ENCODE results near the gene CEP72.
"Not testable (repeated sequence)": the region's sequence is repeated elsewhere in the genome, so short reads cannot be mapped to it uniquely, and the experiment has no call there.

The CEP72 gene

DNA sequence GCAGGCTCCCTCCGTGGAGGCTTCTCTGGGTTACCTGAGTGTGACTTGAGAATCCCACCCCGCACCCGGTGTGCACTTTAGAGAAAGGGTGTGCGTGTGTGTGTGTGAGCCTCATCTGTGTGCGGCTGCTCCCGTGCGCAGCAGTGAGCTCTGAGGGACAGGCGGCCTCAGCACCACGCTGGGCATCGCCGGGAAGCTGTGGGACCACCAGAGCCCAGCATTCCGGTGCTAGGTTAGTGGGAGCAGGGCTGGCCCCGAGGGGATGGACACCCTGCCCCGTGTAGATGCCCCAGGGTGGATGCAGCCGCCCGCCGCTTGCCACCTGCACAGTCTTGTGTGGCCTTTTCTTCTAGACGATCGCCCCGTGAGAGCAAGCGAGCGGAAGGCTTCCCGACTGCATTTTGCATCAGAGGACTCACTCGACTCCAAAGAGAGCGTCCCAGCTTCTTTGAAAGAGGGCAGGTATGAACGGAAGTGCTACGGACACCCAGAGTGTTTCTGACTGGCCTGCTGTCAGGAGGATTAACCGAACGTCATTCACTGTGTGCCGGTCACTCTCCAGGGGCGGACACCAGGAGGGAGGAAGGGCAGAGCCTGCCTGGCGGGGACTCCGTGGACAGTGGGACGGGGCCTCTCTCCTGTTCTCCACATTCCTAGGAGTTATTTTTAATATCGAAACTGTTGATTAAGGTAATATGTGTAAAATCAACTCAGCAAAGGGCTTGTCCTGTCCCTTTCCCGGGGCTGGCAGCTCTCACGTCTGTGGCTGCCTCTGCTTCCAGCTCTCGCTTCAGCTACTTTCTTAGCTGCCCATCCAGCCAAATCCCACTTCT, 12.2 kb downstream of the CEP72 start:
- FAIRE-seq (no peak), DNase-seq (ENCODE audit: insufficient read length, low spot score) (no peak)
- TF ChIP-seq CTCF (IDR thresholded peaks at IDR 0.05; ENCODE audit: insufficient read depth, missing control alignments): no peak

DNA sequence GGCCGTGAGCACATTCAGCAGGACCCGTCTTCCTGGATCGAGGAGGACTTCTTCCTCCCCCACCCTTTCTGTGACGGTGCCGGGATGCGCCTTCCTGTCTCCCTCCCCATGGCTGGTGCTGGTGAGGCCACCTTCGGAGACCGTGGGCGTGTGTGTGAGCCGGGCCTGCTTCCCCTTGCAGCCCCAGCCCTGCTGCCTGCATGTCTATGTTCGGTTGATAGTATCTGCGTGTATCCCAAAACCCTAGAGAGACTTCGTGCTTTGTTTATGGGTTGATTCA, 12.8 kb downstream of the CEP72 start:
- DNase-seq (ENCODE audit: insufficient read length, low spot score) (no peak), FAIRE-seq (no peak)
- no peak for TF ChIP-seq CTCF (IDR thresholded peaks at IDR 0.05; ENCODE audit: insufficient read depth, missing control alignments)

DNA sequence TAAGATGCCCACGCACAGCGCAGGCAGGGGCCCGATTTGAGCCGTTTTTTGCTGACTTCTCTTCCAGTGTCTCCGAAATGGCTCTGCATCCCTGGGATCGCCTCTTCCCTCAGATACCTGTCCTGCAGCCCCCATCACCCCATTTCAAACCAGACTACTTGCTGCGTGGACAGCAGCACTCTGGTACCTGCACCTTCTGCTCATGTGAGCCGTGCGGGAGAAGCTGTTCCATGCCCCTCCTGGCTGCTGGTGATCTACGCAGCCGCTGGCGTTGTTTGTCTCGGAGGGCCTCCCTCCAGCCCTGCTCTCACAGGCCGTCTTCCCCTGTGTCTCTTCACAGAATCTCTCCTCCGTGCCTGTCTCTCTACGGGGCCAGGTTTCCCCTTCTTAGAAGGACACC, 13.4 kb downstream of the CEP72 start:
- TF ChIP-seq CTCF (IDR thresholded peaks at IDR 0.05; ENCODE audit: insufficient read depth, missing control alignments): no peak
- FAIRE-seq: no peak
- no peak for DNase-seq (ENCODE audit: insufficient read length, low spot score)

DNA sequence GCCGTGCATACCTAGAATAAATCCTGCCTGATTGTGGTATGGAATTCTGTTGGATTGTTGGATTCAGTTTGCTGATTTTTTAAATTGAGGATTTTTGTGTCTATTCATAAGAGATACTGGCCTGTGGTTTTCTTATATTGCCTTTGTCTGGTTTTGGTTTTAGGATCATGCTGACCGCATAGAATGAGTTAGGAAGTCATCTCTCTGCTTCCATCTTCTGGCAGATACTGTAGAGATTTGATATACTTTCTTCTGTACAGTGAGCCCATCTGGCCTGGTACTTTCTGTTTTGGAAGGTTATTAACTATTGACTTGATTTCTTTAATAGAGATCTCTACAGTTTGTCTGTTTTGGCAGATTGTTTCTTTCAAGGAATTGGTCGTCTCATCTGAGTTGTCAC, 14.7 kb downstream of the CEP72 start:
- DNase-seq (ENCODE audit: insufficient read length, low spot score): no peak
- no peak for TF ChIP-seq CTCF (IDR thresholded peaks at IDR 0.05; ENCODE audit: insufficient read depth, missing control alignments)
- no peak for FAIRE-seq

DNA sequence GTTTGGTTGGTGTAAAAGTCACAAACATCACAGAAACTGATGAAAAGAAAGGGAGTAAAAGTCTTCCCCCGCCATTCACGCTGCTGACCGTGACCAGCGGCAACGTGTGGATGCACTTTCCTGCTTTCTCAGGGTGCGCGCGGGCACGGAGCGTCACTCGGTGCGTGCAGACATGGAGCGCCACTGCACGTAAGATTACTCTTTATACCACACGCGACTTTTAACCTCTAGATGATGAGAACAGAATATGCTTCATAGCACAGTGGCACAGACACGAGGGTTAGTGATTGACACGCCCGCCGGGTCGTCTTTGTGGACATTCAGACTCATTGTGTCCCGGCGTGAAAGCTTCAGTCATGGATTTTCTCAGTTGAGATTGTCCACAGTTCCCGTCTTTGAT, 15.7 kb downstream of the CEP72 start:
- no peak for FAIRE-seq
- DNase-seq (ENCODE audit: insufficient read length, low spot score): no peak
- TF ChIP-seq CTCF (IDR thresholded peaks at IDR 0.05; ENCODE audit: insufficient read depth, missing control alignments): no peak

GRCh38 chr5:628351-629205, 16.4 kb downstream of the CEP72 start:
- not testable (repeated sequence) for FAIRE-seq; DNase-seq (ENCODE audit: insufficient read length, low spot score)

- FAIRE-seq (no peak), DNase-seq (ENCODE audit: insufficient read length, low spot score) (no peak)
- no peak for TF ChIP-seq CTCF (IDR thresholded peaks at IDR 0.05; ENCODE audit: insufficient read depth, missing control alignments)
Measured at GRCh38 chr5:633501-633955, 21.4 kb downstream of the CEP72 start.

Data from D721Med (cell line).